GM21619 (cell line): ENCODE measurements around the gene SLC6A5.
A peak's percentile ranks its signal among the peaks of the same experiment; 100 is the strongest.
"Not testable (repeated sequence)": the region's sequence is repeated elsewhere in the genome, so short reads cannot be mapped to it uniquely, and the experiment has no call there.

Source experiments
- ATAC-seq: cut with Tn5 transposase; IDR thresholded peaks from one replicate; pipeline ENCODE4 v1.9.1; 2021; ENCODE audit not compliant: unreplicated experiment

The SLC6A5 gene

DNA sequence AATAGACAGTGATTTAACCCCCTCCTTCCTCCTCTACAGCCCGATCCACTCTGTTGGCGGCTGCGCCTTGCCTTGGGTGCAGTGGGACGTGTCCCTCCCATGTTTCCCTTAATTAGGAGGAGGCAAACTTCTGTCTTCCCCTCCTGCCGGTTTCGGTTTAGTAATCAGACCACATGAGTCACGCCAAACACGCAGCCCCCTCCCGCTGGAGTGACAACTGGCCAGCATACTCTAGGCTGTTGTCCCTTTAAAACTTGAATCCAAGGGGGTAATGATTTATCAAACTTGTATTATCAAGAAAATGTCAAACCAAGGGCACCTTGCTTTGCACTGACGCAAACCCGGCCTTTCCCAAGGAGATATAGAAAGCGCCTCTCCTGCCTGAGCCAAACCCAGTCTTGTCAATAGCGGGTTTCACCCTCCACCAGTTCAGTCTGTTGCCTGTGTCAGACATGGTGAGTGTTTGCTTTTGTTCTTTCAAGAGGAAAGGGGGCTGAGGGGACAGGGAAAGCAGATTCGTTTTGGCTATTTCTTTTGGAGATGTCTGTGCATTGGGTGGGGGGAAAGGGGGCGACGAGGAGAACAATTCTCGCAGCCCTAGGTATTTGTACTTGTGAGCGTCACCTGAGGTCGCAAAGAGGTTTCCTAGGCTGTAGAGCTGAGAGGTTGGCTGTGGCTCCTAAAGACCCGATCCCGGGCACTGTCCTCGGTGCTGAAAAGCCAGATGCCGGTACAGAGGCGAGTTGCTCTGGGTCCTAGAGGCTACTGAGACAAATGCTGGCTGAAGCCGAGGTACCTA lies at the start of gene SLC6A5:
TSS of gene SLC6A5 (plus strand) at position 388 of the 799 bp plus-strand sequence. CDS start at position 453, 65 bp downstream.
- ATAC-seq: peak; percentile 51

DNA sequence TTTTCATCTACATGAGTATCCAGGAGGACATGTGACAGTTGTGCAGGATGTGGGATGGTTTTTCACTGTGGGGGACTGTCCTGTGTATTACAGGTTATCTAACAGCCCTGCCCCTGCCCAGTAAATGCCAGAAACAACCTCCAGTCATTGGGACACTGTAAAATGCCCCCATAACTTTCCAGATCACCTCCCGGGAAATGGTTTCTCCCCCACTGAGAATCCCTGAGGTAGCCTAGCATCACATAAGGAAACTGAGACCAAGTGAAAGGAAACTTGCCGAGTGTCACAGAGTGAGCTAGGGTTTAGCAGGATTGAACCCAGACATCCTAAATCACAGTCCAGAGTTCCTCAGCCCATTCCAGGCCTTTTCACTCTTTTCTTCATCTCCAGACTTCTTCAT lies 48.3 kb upstream of the SLC6A5 start:
- no peak for ATAC-seq

DNA sequence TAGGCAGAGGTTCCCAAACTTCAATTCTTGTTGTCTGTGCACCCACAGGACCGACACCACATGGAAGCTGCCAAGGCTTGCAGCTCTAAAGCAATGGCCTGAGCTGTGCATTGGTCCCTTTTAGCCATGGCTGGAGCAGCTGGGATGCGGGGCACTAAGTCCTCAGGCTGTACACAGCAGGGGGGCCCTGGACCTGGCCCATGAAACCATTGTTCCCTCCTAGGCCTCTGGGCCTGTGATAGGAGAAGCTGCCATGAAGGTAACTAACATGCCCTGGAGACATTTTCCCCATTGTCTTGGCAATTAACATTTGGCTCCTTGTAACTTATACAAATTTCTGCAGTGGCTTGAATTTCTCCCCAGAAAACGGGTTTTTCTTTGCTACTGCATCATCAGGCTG lies 43.6 kb upstream of the SLC6A5 start:
- ATAC-seq: no peak

DNA sequence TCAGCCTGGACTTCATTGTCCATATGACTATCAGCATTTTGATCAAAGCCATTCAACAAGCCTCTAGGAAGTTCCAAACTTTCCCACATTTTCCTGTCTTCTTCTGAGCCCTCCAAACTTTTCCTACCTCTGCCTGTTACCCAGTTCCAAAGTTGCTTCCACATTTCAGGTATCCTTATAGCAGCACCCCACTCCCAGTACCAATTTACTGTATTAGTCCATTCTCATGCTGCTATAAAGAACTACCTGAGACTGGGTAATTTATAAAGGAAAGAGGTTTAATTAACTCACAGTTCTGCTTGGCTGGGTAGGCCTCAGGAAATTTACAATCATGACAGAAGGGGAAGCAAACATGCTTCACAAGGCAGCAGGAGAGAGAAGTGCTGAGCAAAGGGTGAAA lies 43.0 kb upstream of the SLC6A5 start:
- ATAC-seq: not testable (repeated sequence)

- no peak for ATAC-seq
These were observed 40.7 kb upstream of the SLC6A5 start for GRCh38 chr11:20558741-20559140.

- ATAC-seq: no peak
These were observed 39.7 kb upstream of the SLC6A5 start for GRCh38 chr11:20559523-20560300.

DNA sequence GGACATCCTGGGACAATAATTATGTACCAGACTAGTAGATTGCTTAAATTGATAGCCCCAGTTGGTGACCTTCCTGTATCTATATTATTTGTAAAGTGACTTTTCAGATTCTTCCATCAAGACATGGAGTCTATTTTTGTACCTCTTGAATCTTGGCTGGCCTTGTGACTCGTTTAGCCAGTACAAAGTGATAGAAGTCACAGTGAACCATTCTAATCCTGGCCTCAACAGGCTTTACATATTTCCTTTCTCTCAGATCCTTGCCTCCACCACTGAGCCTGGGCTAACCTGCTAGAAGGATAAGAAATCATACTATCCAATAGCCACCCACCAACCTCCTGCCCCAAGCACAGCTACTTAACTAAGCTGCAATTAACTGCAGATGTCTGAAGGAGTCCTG lies 37.5 kb upstream of the SLC6A5 start:
- no peak for ATAC-seq

GRCh38 chr11:20563866-20564265 lies 35.5 kb upstream of the SLC6A5 start:
- ATAC-seq: no peak

GRCh38 chr11:20564846-20565635 lies 34.4 kb upstream of the SLC6A5 start:
- no peak for ATAC-seq

DNA sequence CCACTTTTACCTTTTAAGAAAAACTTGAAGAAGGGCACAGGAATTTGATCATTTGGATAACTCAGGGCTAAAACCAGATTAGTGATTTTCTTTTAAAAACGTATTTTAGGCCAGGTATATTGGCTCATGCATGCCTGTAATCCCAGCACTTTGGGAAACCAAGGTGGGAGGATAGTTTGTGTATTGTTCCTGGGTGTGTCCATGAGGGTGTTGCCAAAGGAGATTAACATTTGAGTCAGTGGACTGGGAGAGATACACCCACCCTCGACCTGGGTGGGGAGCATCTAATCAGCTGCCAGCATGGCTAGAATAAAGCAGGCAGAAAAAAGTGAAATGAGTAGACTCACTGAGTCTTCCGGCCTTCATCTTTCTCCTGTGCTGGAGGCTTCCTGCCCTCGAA lies 33.3 kb upstream of the SLC6A5 start:
- not testable (repeated sequence) for ATAC-seq

DNA sequence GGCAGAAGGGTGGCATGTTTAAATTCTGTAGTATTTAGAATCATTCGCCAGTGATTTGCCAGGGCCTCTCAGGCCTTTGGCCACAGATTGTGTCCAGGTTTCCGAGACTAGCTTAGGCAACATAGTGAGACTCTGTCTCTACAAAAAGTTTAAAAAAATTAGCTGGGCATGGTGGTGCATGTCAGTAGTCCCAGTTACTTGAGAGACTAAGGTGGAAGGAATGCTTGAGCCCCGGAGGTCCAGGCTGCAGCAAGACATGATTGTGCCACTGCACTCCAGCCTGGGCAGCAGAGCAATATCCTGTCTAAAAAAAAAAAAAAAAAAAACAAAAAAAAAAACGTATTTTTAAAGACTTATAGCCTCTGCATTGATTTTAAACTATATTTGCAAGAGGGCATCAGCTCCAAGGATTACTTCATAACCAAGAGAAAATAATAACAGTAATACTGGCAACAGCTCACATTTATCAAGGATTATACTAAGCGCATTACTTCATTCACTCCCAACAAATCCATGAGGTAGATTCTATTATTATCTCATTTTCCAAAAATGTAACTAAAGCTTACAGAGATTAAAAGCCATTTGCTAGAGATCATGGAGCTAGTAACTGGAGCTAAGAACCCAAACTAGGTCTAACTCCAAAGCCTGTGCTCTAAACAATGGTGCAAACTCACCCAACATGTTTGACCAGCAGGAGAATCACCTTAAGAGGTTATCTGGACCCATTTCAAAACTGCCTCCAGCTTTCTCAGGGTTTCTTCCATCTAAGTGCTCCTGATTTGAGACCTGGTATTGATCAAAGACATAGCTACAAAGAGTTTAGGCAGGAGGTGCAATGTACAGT lies 32.6 kb upstream of the SLC6A5 start:
- no peak for ATAC-seq

- ATAC-seq: not testable (repeated sequence)
These were observed 19.7 kb upstream of the SLC6A5 start for GRCh38 chr11:20579725-20580124.

DNA sequence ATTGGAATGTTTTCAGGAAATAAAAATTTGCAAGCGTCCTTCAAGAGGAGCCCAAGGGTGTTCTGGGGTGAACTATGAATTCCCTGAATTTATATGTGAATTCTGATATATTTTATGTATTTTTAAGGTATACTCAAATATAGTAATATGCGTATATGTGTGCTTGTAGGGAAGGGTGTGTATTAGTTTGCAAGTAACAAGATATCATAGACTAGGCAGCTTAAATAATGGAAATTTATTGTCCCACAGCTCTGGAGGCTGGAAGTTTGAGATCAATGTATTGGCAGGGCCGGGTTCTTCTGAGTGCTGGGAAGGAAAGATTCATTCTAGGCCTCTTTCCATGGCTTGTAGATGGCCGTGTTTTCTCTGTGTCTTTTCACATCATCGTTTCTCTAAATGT lies 16.2 kb upstream of the SLC6A5 start:
- no peak for ATAC-seq

- no peak for ATAC-seq
These were observed 15.2 kb upstream of the SLC6A5 start for GRCh38 chr11:20584093-20584774.

DNA sequence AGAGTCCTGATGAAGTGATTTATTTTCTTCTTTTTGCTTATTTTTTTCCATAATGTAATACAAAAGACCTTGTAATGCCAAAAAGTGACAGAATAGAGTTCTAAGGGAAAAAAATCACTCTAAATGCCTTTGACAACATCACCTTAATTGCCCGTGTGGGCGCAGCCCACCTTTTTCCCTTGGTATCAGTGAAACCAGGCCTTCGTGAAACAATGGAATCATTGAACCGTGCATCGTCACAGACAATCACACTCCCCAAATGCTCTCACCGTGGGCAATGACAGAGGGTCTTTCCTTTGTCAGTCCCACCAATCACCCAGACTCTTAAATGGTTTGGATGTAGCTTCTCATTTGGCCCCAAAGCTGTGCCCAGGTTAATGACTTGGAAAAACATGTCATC lies 9.6 kb upstream of the SLC6A5 start:
- no peak for ATAC-seq

- ATAC-seq: no peak
These were observed 9.0 kb upstream of the SLC6A5 start for GRCh38 chr11:20590381-20590780.

DNA sequence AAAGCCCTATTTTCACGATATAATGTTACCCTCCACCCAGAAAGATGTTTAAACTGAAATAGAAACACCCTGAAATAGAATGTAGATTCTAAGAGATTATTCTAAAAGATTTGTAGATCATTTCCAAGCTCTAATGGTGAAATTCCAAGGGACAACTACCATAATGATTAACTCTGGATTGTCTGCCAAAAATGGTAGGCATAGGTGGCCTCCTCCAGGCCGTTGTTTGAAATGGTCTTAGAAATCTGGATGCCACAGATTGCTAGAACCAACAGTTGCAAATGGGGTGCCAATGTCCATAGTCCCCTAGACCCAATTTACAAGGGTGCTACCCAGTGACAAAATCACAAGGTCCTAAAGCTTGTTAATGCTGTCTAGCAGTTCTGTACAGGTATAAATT lies 6.7 kb upstream of the SLC6A5 start:
- ATAC-seq: no peak

DNA sequence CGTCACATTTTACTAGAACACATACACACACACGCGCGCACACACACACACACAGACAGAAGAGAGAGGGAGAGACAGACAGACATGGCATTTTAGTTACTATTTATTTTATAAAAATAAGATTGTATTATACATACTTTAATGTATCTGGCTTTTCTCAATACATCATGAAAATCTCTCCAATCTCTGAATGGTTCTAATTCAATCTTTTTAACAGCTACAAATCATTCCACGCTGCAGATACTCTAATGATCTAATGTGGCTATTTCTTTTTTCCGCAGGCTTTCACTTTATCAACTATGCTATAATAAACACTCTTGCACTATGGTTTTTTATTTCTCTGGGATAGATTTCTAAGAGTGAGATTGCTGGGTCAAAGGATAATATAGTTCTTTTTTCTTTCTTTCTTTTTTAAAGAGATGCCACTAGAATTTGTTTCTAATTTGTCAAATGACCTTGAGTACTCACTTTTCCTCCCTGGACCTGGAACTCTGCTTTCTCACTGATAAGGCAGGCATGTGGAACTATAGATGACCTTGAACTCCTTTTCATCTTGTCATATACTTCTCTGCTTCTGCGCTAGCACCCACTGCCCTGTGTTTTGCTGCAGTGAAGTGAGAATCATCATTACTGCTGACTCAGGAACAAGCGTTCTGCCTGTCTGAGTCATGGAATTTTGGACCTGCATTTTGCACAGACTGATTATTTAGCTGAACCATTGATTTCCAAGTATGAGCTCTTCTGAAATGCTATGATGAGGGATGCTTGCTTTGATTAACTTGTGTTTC lies 4.9 kb upstream of the SLC6A5 start:
- ATAC-seq: no peak

DNA sequence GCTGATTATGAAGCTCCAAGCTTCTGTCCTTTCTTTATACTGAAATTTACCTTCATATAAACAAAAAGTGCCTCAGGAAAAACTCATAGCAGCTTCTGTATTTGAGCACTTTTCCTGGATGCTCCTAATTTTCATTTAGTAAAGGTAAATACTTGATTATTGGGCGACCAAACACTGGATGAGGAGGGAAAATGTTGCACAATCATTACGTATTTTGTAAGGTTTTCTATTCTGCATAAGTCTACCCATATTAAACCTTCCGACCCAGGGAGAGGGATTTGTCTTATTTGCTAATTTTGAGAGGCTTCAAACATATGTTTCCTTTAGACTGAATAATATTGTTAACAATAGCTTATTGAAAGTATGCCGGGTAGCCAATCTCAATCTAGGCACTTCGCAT lies 4.3 kb upstream of the SLC6A5 start:
- ATAC-seq: no peak
